Mesenchymal stem cell (in vitro differentiated cells and primary cell): ENCODE data around the gene MAPKAPK2.

Source experiments
- DNase-seq: peaks from one replicate; pipeline ENCODE4 v3.0.0-alpha.2; 2013
- H2AFZ ChIP-seq: one replicate; pipeline ENCODE4 v1.6.1; 2013; ENCODE audit warnings: low read depth, mild to moderate bottlenecking, control low read depth, inconsistent platforms, low read length, moderate library complexity
- H2AK5ac ChIP-seq: 2 replicates; pipeline ENCODE4 v1.6.1; 2013; ENCODE audit warnings: low read length, moderate library complexity, mild to moderate bottlenecking, inconsistent platforms; ENCODE audit not compliant: severe bottlenecking
- H2BK120ac ChIP-seq: one replicate; pipeline ENCODE4 v1.6.1; 2013; ENCODE audit warnings: low read depth, mild to moderate bottlenecking, inconsistent platforms, low read length, moderate library complexity
- H2BK12ac ChIP-seq, 2 experiments: one replicate each; pipeline ENCODE4 v1.6.1; 2013; ENCODE audit warnings: inconsistent platforms in 2 of 2, low read length in 2 of 2, mild to moderate bottlenecking in 2 of 2, moderate library complexity in 2 of 2, control low read depth in 1 of 2
- H2BK15ac ChIP-seq: one replicate; pipeline ENCODE4 v1.6.1; 2013; ENCODE audit warnings: mild to moderate bottlenecking, low read depth, inconsistent platforms; ENCODE audit not compliant: poor library complexity, severe bottlenecking
- H2BK5ac ChIP-seq: 2 replicates; pipeline ENCODE4 v1.6.1; 2013; ENCODE audit warnings: low read depth, mild to moderate bottlenecking, low read length, control low read depth, inconsistent platforms; ENCODE audit not compliant: poor library complexity, severe bottlenecking
- H3K14ac ChIP-seq, 2 experiments: one replicate each; pipeline ENCODE4 v1.6.1; 2013; ENCODE audit warnings: inconsistent platforms in 2 of 2, low read length in 2 of 2, control low read depth in 1 of 2, mild to moderate bottlenecking in 1 of 2, moderate library complexity in 1 of 2
- H3K18ac ChIP-seq, 2 experiments: one replicate each; pipeline ENCODE4 v1.6.1; 2013; ENCODE audit warnings: inconsistent platforms in 2 of 2, low read length in 2 of 2, control low read depth in 1 of 2, low read depth in 1 of 2, mild to moderate bottlenecking in 1 of 2
- H3K23ac ChIP-seq, 2 experiments: one replicate each; pipeline ENCODE4 v1.6.1; 2013; ENCODE audit warnings: inconsistent platforms in 2 of 2, low read length in 2 of 2, mild to moderate bottlenecking in 2 of 2, moderate library complexity in 2 of 2, control low read depth in 1 of 2
- H3K27ac ChIP-seq: 2 replicates; pipeline ENCODE4 v1.5.1; 2013; ENCODE audit warnings: mild to moderate bottlenecking, moderate library complexity, low read length, control low read depth, inconsistent platforms; ENCODE audit not compliant: poor library complexity, severe bottlenecking
- H3K27me3 ChIP-seq, 2 experiments: 2 replicates each; pipeline versions ENCODE4 v1.6.1 to v1.7.0; 2013; ENCODE audit warnings: low read length in 2 of 2, mild to moderate bottlenecking in 2 of 2, moderate library complexity in 2 of 2, control low read depth in 1 of 2, inconsistent platforms in 1 of 2; ENCODE audit not compliant: control insufficient read depth in 1 of 2, insufficient read depth in 1 of 2
- H3K36me3 ChIP-seq, 2 experiments: 2 replicates each; pipeline versions ENCODE4 v1.6.1 to v1.7.0; 2013; ENCODE audit warnings: low read length in 2 of 2, control low read depth in 1 of 2, inconsistent platforms in 1 of 2, low read depth in 1 of 2, mild to moderate bottlenecking in 1 of 2; ENCODE audit not compliant: insufficient read depth in 2 of 2, control insufficient read depth in 1 of 2
- H3K4ac ChIP-seq, 2 experiments: one replicate each; pipeline ENCODE4 v1.6.1; 2013; ENCODE audit warnings: inconsistent platforms in 2 of 2, low read length in 2 of 2, mild to moderate bottlenecking in 2 of 2, moderate library complexity in 2 of 2, control low read depth in 1 of 2, low read depth in 1 of 2
- H3K4me1 ChIP-seq: 2 replicates; pipeline ENCODE4 v1.6.1; 2013; ENCODE audit warnings: low read depth, low read length, control low read depth; ENCODE audit not compliant: control insufficient read depth, insufficient read depth
- H3K4me2 ChIP-seq: 2 replicates; pipeline ENCODE4 v1.6.1; 2013; ENCODE audit warnings: low read length, mild to moderate bottlenecking, inconsistent platforms; ENCODE audit not compliant: poor library complexity, severe bottlenecking
- H3K4me3 ChIP-seq, 2 experiments: 2 replicates each; pipeline versions ENCODE4 v1.5.1 to v1.7.0; 2013; ENCODE audit warnings: low read length in 2 of 2, mild to moderate bottlenecking in 2 of 2, control low read depth in 1 of 2, low read depth in 1 of 2; ENCODE audit not compliant: insufficient read depth in 1 of 2
- H3K79me1 ChIP-seq: replicated peaks from 2 replicates; pipeline ENCODE4 v1.6.1; 2013; ENCODE audit warnings: mild to moderate bottlenecking, control low read depth, low read length, inconsistent platforms; ENCODE audit not compliant: poor library complexity, severe bottlenecking
- H3K9ac ChIP-seq: 2 replicates; pipeline ENCODE4 v1.7.0; 2013; ENCODE audit warnings: mild to moderate bottlenecking, low read length, moderate library complexity
- H3K9me3 ChIP-seq: 2 replicates; pipeline ENCODE4 v1.7.0; 2013; ENCODE audit warnings: mild to moderate bottlenecking, low read length; ENCODE audit not compliant: control insufficient read depth
- H4K8ac ChIP-seq: one replicate; pipeline ENCODE4 v1.6.1; 2013; ENCODE audit warnings: inconsistent platforms, mild to moderate bottlenecking, low read length, moderate library complexity
- H4K91ac ChIP-seq: one replicate; pipeline ENCODE4 v1.6.1; 2013; ENCODE audit warnings: mild to moderate bottlenecking, low read length, inconsistent platforms
- WGBS: methylation state at CpG from one replicate; pipeline ENCODE4 v1.1.7; 2013; ENCODE audit warnings: mixed read lengths; 5-methylcytosine and 5-hydroxymethylcytosine counted together

The MAPKAPK2 gene

GRCh38 chr1:206699626-206700025, 14.9 kb downstream of the MAPKAPK2 start:
- H3K4me1 ChIP-seq = peaks cover 31% of the 10 kb centered on the region
- H3K79me1 ChIP-seq = peaks cover 21% of the 10 kb centered on the region
- no peaks in the 10 kb centered on the region for H3K9me3 ChIP-seq
- no peak overlapping the region for H3K14ac ChIP-seq
- H3K18ac ChIP-seq = peak overlapping the region; percentile 1 to 92
- peak overlapping the region in 1 of 2 experiments; percentile 11 for H3K23ac ChIP-seq
- peak overlapping the region in 1 of 2 experiments; percentile 81 for H3K4ac ChIP-seq
- no peak overlapping the region for H4K8ac ChIP-seq
- H3K9ac ChIP-seq = no peak overlapping the region
- H2BK5ac ChIP-seq = no peak overlapping the region
- 38% methylated on average over 1 of the region's 4 CpGs for WGBS
- DNase-seq = peak; percentile 78
- H2BK120ac ChIP-seq = peak overlapping the region; percentile 24
- H3K36me3 ChIP-seq = peaks cover 20 to 23% of the 10 kb centered on the region in 2 experiments
- no peak overlapping the region for H2AK5ac ChIP-seq
- peak overlapping the region; percentile 6 for H2BK15ac ChIP-seq
- H3K4me3 ChIP-seq = no peak overlapping the region
- no peak overlapping the region for H2AFZ ChIP-seq
- H3K27me3 ChIP-seq = no peaks in the 10 kb centered on the region
- H3K27ac ChIP-seq = no peak overlapping the region
- no peak overlapping the region for H4K91ac ChIP-seq
- H2BK12ac ChIP-seq = peak overlapping the region in 1 of 2 experiments; percentile 48
- no peak overlapping the region for H3K4me2 ChIP-seq

DNA sequence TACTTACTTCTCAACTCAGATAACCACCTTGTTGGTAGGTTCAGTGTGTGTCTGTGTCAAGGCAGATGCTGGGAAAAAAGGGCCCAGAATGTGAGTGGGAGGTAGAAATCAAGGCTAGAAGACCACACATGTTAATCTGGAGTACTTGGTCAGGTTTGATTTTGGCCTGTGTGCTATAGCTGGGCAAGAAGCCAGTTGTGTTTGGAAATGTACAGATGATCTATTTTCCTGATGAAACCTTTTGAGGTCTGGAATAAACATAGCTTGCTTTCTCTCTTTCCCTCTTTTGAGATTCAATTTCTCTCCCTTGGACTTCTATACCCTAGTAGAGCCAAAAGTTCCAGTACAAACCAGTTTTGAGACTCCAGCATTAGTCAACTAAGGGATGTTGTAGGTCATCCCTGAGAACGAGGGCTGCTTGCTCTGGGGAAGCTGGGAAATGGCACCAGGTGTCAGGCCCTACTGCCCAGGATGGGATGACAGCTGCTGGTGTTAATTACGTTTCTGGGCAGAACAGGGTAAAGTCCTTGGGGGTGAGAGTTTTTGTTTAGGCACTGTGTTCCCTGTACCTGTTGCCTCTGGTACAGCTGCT, 15.8 kb downstream of the MAPKAPK2 start:
- no peak overlapping the region for H3K4me2 ChIP-seq
- peak overlapping the region in 1 of 2 experiments; percentile 34 for H3K18ac ChIP-seq
- H3K4me1 ChIP-seq = peaks cover 30% of the 10 kb centered on the region
- no peaks in the 10 kb centered on the region for H3K27me3 ChIP-seq
- H4K91ac ChIP-seq = peak overlapping the region; percentile 89
- H2AK5ac ChIP-seq = no peak overlapping the region
- peak overlapping the region; percentile 59 for H4K8ac ChIP-seq
- H3K9ac ChIP-seq = peak overlapping the region; percentile 19
- peak; percentile 65 for DNase-seq
- no peak overlapping the region for H2BK5ac ChIP-seq
- H3K14ac ChIP-seq = no peak overlapping the region
- peak overlapping the region; percentile 0 to 59 for H2BK12ac ChIP-seq
- H3K4ac ChIP-seq = no peak overlapping the region
- no peaks in the 10 kb centered on the region for H3K9me3 ChIP-seq
- H3K36me3 ChIP-seq = peaks cover 20 to 23% of the 10 kb centered on the region in 2 experiments
- no peak overlapping the region for H2BK120ac ChIP-seq
- H3K79me1 ChIP-seq = peaks cover 21% of the 10 kb centered on the region
- no peak overlapping the region for H2BK15ac ChIP-seq
- H3K27ac ChIP-seq = no peak overlapping the region
- 86% methylated on average over 2 of the region's 2 CpGs for WGBS
- H3K23ac ChIP-seq = peak overlapping the region in 1 of 2 experiments; percentile 70
- no peak overlapping the region for H3K4me3 ChIP-seq
- H2AFZ ChIP-seq = no peak overlapping the region

DNA sequence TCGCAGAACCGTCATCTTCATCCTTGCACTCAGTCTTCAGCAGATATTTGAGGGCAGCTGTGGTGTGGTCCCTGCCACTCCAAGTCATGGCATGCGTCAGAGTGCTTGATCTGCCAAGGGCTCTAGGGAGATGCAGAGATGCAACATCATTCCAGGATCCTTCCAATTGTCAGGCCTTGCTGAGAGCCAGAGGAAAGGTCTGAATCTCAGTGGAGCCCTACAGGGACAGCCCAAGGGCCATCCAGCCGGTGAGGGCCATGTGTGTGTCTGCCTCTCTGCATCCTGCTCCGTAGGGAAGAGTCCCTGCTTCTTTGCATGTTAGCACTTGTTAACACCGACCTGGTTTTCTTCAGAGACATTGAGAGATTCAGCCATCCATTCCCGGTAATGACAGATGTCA, 17.6 kb downstream of the MAPKAPK2 start:
- H4K8ac ChIP-seq = no peak overlapping the region
- H3K4me1 ChIP-seq = peaks cover 37% of the 10 kb centered on the region
- H2BK120ac ChIP-seq = no peak overlapping the region
- H2BK15ac ChIP-seq = no peak overlapping the region
- H3K14ac ChIP-seq = no peak overlapping the region
- no peak overlapping the region for H2AFZ ChIP-seq
- no peak overlapping the region for H2BK12ac ChIP-seq
- no peak overlapping the region for H2AK5ac ChIP-seq
- peaks cover 23% of the 10 kb centered on the region for H3K79me1 ChIP-seq
- H3K27me3 ChIP-seq = no peaks in the 10 kb centered on the region
- H3K23ac ChIP-seq = no peak overlapping the region
- H3K4ac ChIP-seq = no peak overlapping the region
- no peaks in the 10 kb centered on the region for H3K9me3 ChIP-seq
- H2BK5ac ChIP-seq = no peak overlapping the region
- H3K27ac ChIP-seq = no peak overlapping the region
- H3K36me3 ChIP-seq = peaks cover 11 to 17% of the 10 kb centered on the region in 2 experiments
- 79% methylated on average over 7 of the region's 7 CpGs for WGBS
- H3K4me3 ChIP-seq = no peak overlapping the region
- no peak overlapping the region for H3K9ac ChIP-seq
- DNase-seq = no peak
- H3K18ac ChIP-seq = no peak overlapping the region
- no peak overlapping the region for H4K91ac ChIP-seq
- no peak overlapping the region for H3K4me2 ChIP-seq

DNA sequence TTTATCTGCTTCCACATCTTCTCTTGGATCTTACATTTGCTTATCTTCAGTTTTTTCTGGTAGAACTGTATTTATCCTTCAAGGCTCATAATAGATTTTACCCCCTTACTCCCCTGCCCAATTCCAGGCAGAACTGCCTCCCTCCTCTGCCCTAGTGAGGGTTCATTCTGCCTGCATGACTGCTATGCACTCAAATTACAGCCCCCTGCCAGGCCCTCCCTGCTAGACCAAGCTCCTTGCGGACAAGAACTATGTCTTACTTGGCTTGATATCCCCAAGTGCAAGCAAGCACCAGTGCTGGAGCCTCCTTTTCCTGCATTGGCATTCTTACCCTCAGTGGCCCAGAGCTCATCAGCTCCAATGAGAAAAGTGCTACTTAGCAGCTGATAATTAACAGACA, 18.1 kb downstream of the MAPKAPK2 start:
- H2BK15ac ChIP-seq = peak overlapping the region; percentile 12
- H3K4me3 ChIP-seq = no peak overlapping the region
- H2AFZ ChIP-seq = no peak overlapping the region
- peak overlapping the region in 1 of 2 experiments; percentile 23 for H2BK12ac ChIP-seq
- no peak for DNase-seq
- H3K18ac ChIP-seq = no peak overlapping the region
- no peaks in the 10 kb centered on the region for H3K9me3 ChIP-seq
- peaks cover 19% of the 10 kb centered on the region for H3K79me1 ChIP-seq
- H3K27me3 ChIP-seq = no peaks in the 10 kb centered on the region
- peaks cover 8 to 13% of the 10 kb centered on the region in 2 experiments for H3K36me3 ChIP-seq
- no peak overlapping the region for H3K4me2 ChIP-seq
- no peak overlapping the region for H3K4ac ChIP-seq
- H4K91ac ChIP-seq = no peak overlapping the region
- no peak overlapping the region for H4K8ac ChIP-seq
- no peak overlapping the region for H3K27ac ChIP-seq
- H3K4me1 ChIP-seq = peaks cover 40% of the 10 kb centered on the region
- H3K14ac ChIP-seq = no peak overlapping the region
- no peak overlapping the region for H3K23ac ChIP-seq
- H2BK5ac ChIP-seq = no peak overlapping the region
- no peak overlapping the region for H2AK5ac ChIP-seq
- H2BK120ac ChIP-seq = no peak overlapping the region
- WGBS = 96% methylated on average over 1 of the region's 1 CpG
- no peak overlapping the region for H3K9ac ChIP-seq
